IMR-90 (cell line): ENCODE data around the gene KPNA1. TPM values are rescaled to one million over a fixed set of nuclear protein-coding genes. Genes with fewer than 3 reads are reported as not detected.

ENCODE experiments used
- ATAC-seq: fragments of 200-7000 bp; cut with Tn5 transposase; 2 replicates; pipeline ENCODE4 v1.9.1; 2020; ENCODE audit warnings: low read depth, mild to moderate bottlenecking, moderate library complexity
- BruUV-seq: library from RNA; stranded (reverse); fragments of 400-500 nt; replicated peaks from 2 replicates; lab custom pipeline; 2021; lab: Mats Ljungman, UMichigan
- CTCF ChIA-PET: fragments of 300-600 bp; formaldehyde crosslinking; extraction: SDS; loops from one replicate; lab custom pipeline; 2021; ENCODE audit warnings: antibody characterized with exemption; lab: Yijun Ruan, JAX
- POLR2A ChIA-PET: fragments of 300-600 bp; sonication (Branson Sonifier 250); formaldehyde crosslinking; loops from one replicate; lab custom pipeline; 2022; ENCODE audit warnings: antibody characterized with exemption; ENCODE audit not compliant: unreplicated experiment; lab: Charles Lee
- DNase-seq: peaks from one replicate; pipeline ENCODE4 v3.0.0; 2013
- H2AFZ ChIP-seq: replicated peaks from 2 replicates; pipeline ENCODE3; 2013; ENCODE audit warnings: low read length, mild to moderate bottlenecking; ENCODE audit not compliant: poor library complexity
- H2AK5ac ChIP-seq: 2 replicates; pipeline ENCODE4 v1.6.1; 2013; ENCODE audit warnings: low read depth, low read length, inconsistent platforms
- H2AK9ac ChIP-seq: replicated peaks from 2 replicates; pipeline ENCODE3; 2013; ENCODE audit warnings: mild to moderate bottlenecking, low read depth, low read length, moderate library complexity; ENCODE audit not compliant: poor library complexity
- H2BK120ac ChIP-seq: 2 replicates; pipeline ENCODE4 v1.6.1; 2013; ENCODE audit warnings: low read depth, low read length, inconsistent platforms
- H2BK15ac ChIP-seq: 3 replicates; pipeline ENCODE4 v1.6.1; 2013; ENCODE audit warnings: low read depth, low read length, inconsistent platforms
- H2BK20ac ChIP-seq: 2 replicates; pipeline ENCODE4 v1.6.1; 2013; ENCODE audit warnings: low read depth, mild to moderate bottlenecking, inconsistent platforms, low read length, moderate library complexity
- H2BK5ac ChIP-seq: 2 replicates; pipeline ENCODE4 v1.6.1; 2013; ENCODE audit warnings: mild to moderate bottlenecking, low read depth, low read length, inconsistent platforms; ENCODE audit not compliant: poor library complexity, severe bottlenecking
- H3K14ac ChIP-seq: replicated peaks from 2 replicates; pipeline ENCODE4 v1.6.1; 2013; ENCODE audit warnings: low read depth, low read length, inconsistent platforms
- H3K18ac ChIP-seq: 2 replicates; pipeline ENCODE4 v1.6.1; 2013; ENCODE audit warnings: low read depth, low read length, control low read depth
- H3K23ac ChIP-seq: 2 replicates; pipeline ENCODE4 v1.6.1; 2013; ENCODE audit warnings: low read depth, low read length, inconsistent platforms
- H3K27ac ChIP-seq: 2 replicates; pipeline ENCODE4 v1.5.1; 2013; ENCODE audit warnings: mild to moderate bottlenecking, control low read depth, low read length; ENCODE audit not compliant: insufficient read depth
- H3K27me3 ChIP-seq: 2 replicates; pipeline ENCODE4 v1.6.1; 2013; ENCODE audit warnings: low read length; ENCODE audit not compliant: control insufficient read depth, insufficient read depth
- H3K36me3 ChIP-seq: 2 replicates; pipeline ENCODE4 v1.6.1; 2013; ENCODE audit warnings: low read length, mixed read lengths; ENCODE audit not compliant: control insufficient read depth, insufficient read depth
- H3K4ac ChIP-seq: 2 replicates; pipeline ENCODE4 v1.6.1; 2013; ENCODE audit warnings: low read depth, low read length, inconsistent platforms
- H3K4me1 ChIP-seq: 2 replicates; pipeline ENCODE4 v1.6.1; 2013; ENCODE audit warnings: low read length, mixed read lengths; ENCODE audit not compliant: control insufficient read depth, insufficient read depth
- H3K4me2 ChIP-seq: 2 replicates; pipeline ENCODE4 v1.6.1; 2013; ENCODE audit warnings: low read depth, mild to moderate bottlenecking, control low read depth, low read length, moderate library complexity
- H3K4me3 ChIP-seq: 2 replicates; pipeline ENCODE4 v1.5.1; 2013; ENCODE audit warnings: low read depth, mild to moderate bottlenecking, control low read depth, low read length, moderate library complexity; ENCODE audit not compliant: insufficient read depth
- H3K56ac ChIP-seq: 2 replicates; pipeline ENCODE4 v1.6.1; 2013; ENCODE audit warnings: low read length, inconsistent platforms; ENCODE audit not compliant: insufficient read depth; ENCODE audit errors: extremely low read depth
- H3K79me1 ChIP-seq, 2 experiments: 2 replicates each; pipeline ENCODE4 v1.6.1; 2013; ENCODE audit warnings: low read length in 2 of 2, inconsistent platforms in 1 of 2, low read depth in 1 of 2
- H3K9ac ChIP-seq: 2 replicates; pipeline ENCODE4 v1.6.1; 2013; ENCODE audit warnings: low read depth, low read length, control low read depth
- H3K9me1 ChIP-seq: 2 replicates; pipeline ENCODE4 v1.6.1; 2013; ENCODE audit warnings: low read length, inconsistent platforms; ENCODE audit not compliant: insufficient read depth
- H3K9me3 ChIP-seq: 2 replicates; pipeline ENCODE4 v1.6.1; 2013; ENCODE audit warnings: low read length; ENCODE audit not compliant: control insufficient read depth, insufficient read depth
- H4K20me1 ChIP-seq: 2 replicates; pipeline ENCODE4 v1.6.1; 2013; ENCODE audit warnings: low read length, inconsistent platforms; ENCODE audit not compliant: insufficient read depth
- H4K5ac ChIP-seq: 2 replicates; pipeline ENCODE4 v1.6.1; 2013; ENCODE audit warnings: mild to moderate bottlenecking, low read depth, low read length, control low read depth
- H4K8ac ChIP-seq, 2 experiments: 2 replicates each; pipeline ENCODE4 v1.6.1; 2013; ENCODE audit warnings: low read depth in 2 of 2, low read length in 2 of 2, control low read depth in 1 of 2, inconsistent platforms in 1 of 2
- H4K91ac ChIP-seq: 2 replicates; pipeline ENCODE4 v1.6.1; 2013; ENCODE audit warnings: low read depth, low read length, inconsistent platforms; ENCODE audit not compliant: insufficient read depth
- BHLHE40 ChIP-seq: fragments of 150-350 bp; IDR thresholded peaks from 2 replicates; pipeline ENCODE4 v1.6.1; 2016; ENCODE audit warnings: mild to moderate bottlenecking, low read depth, low read length
- CHD1 ChIP-seq: IDR thresholded peaks from 2 replicates; pipeline ENCODE4 v1.6.1; 2012; ENCODE audit warnings: low read depth, low read length, improper control_type of control experiment
- MAFK ChIP-seq: IDR thresholded peaks from 2 replicates; pipeline ENCODE4 v1.6.1; 2012; ENCODE audit warnings: low read depth, low read length, improper control_type of control experiment
- MXI1 ChIP-seq: IDR thresholded peaks from 2 replicates; pipeline ENCODE4 v1.6.1; 2012; ENCODE audit warnings: low read depth, mild to moderate bottlenecking, low read length, moderate library complexity, borderline replicate concordance
- RCOR1 ChIP-seq: IDR thresholded peaks from 2 replicates; pipeline ENCODE4 v1.6.1; 2012; ENCODE audit warnings: mild to moderate bottlenecking, low read length, improper control_type of control experiment; ENCODE audit not compliant: insufficient replicate concordance
- SMC3 ChIP-seq: fragments of 150-350 bp; IDR thresholded peaks from 2 replicates; pipeline ENCODE4 v1.6.1; 2016; ENCODE audit warnings: low read depth, mild to moderate bottlenecking, antibody characterized with exemption, low read length, moderate library complexity
- WGBS, 2 experiments: methylation state at CpG; one replicate each; pipeline versions ENCODE4 v1.1.5 to v1.1.7; 2013; ENCODE audit warnings: missing lambda C conversion rate in 2 of 2; ENCODE audit not compliant: insufficient read length in 1 of 2; ENCODE audit errors: extremely low coverage in 2 of 2; 5-methylcytosine and 5-hydroxymethylcytosine counted together
- dilution Hi-C: fragments of 300-500 bp; cut with HindIII; formaldehyde crosslinking; loops from one replicate; pipeline ENCODE4 v1.14.3; 2018; ENCODE audit warnings: low sequenced_read_pairs; ENCODE audit not compliant: unreplicated experiment
- in situ Hi-C: fragments of 300-500 bp; cut with MboI; formaldehyde crosslinking; loops from 3 replicates; pipeline ENCODE4 v1.14.3; 2019; ENCODE audit warnings: low sequenced_read_pairs, inconsistent platforms, mixed read lengths
- intact Hi-C: fragments of 100-400 bp; cut with micrococcal nuclease; formaldehyde crosslinking; loops from 2 replicates; pipeline ENCODE4 v1.10.0; 2022
- polyA plus RNA-seq, 3 experiments: library from polyadenylated mRNA; depleted of rRNA; stranded (reverse); fragments of >200 nt; gene quantifications; 2 replicates each; pipeline ENCODE4 v1.2.3, GENCODE V29; 2012; ENCODE audit warnings: low replicate concordance in 1 of 3
- total RNA-seq: library from RNA; depleted of rRNA; stranded (reverse); fragments of >200 nt; gene quantifications from 2 replicates; pipeline ENCODE4 v1.2.3, GENCODE V29; 2012

KPNA1 gene
- total and polyA plus RNA-seq, 2 of the 4 experiments (the other 2 are of a cell fraction) = 30.6 to 112 TPM

DNA sequence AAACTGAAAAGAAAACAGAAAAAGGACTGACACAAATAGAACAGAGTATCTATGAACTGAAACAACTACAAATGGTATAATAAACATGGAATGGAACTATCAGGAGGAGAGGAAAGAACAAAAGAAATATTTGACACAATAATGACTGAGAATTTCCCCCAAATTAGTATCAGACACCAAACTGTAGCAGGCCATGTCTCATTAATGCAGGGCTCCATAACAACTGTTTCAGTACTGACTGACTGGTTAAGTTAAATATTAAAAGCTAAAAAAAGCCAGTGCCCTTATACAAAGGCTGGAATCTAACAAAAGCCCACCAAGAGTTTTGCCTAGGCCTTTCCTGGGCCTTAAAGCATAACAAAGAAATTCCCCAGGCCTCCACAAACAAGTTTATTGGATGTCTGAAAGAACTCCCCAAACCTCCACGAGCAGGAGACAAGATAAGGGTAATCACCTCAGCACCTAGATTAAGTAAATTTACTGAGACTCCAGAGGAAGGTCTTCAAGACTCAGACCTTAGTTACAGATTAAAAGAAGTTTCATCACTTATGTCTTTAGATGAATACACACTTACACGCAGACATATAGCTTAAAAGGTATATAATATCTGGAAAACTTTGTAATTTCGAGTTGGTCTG lies 45.7 kb downstream of the KPNA1 start:
- Histone ChIP-seq H3K9me1 (peaks cover 3% of the 10 kb centered on the region; the same call in 1 of the 2 replicates), H4K20me1 (peaks cover 35% of the 10 kb centered on the region), H2BK20ac (no peak overlapping the region), H2AFZ (no peak overlapping the region), H3K9me3 (no peaks in the 10 kb centered on the region), H3K36me3 (peaks cover 4% of the 10 kb centered on the region), H3K14ac (no peak overlapping the region), H3K4me2 (no peak overlapping the region), H3K9ac (no peak overlapping the region), H3K27ac (no peak overlapping the region), H3K79me1 (peaks cover 22 to 49% of the 10 kb centered on the region in 2 experiments), H3K4me3 (no peak overlapping the region), H2BK120ac (no peak overlapping the region), H3K27me3 (no peaks in the 10 kb centered on the region), H3K4me1 (no peaks in the 10 kb centered on the region), H2AK9ac (no peak overlapping the region), H3K18ac (no peak overlapping the region), H3K56ac (no peak overlapping the region), H4K5ac (no peak overlapping the region), H3K4ac (no peak overlapping the region), H4K91ac (no peak overlapping the region), H2BK5ac (no peak overlapping the region), H4K8ac (no peak overlapping the region), H3K23ac (no peak overlapping the region), H2AK5ac (no peak overlapping the region), H2BK15ac (no peak overlapping the region)
- no TSS peak for BruUV-seq
- ATAC-seq (no peak), DNase-seq (no peak)
- TF ChIP-seq MXI1 (no peak), MAFK (no peak), SMC3 (no peak), CHD1 (no peak), RCOR1 (no peak), BHLHE40 (no peak)
- intact Hi-C loops = no loop called here
- WGBS, 2 experiments = no CpG with 5 or more reads among the region's 3 CpGs
- dilution Hi-C loops = no loop called here
- in situ Hi-C loops = no loop called here
- ChIA-PET POLR2A (no interaction called here), CTCF (no interaction called here)
